ENCODE data around the gene TECPR1.

- TF ChIP-seq CTCF (IDR thresholded peaks at IDR 0.05) (no peak), POLR2A (IDR thresholded peaks at IDR 0.05) (no peak), POLR2AphosphoS5 (IDR thresholded peaks at IDR 0.05) (no peak)
Measured at GRCh38 chr7:98168904-98169621, 83.0 kb downstream of the TECPR1 start.
